ENCODE data around the gene UNC13B. TPM values are rescaled to one million over a fixed set of nuclear protein-coding genes. Genes with fewer than 3 reads are reported as not detected.

UNC13B gene
- total and polyA plus RNA-seq, 2 donors (not counting 3 experiments of a cell fraction or from before 2014, with no cell fraction given) = 30.1 to 46.2 TPM

- no peak overlapping the region for H3K4me2 ChIP-seq (ENCODE audit: insufficient read depth, low read length)
- no peaks in the 10 kb centered on the region for H3K9me1 ChIP-seq (replicated peaks; ENCODE audit: control insufficient read depth, extremely low read depth, insufficient read depth, low read length)
- no peaks in the 10 kb centered on the region for H3K27me3 ChIP-seq (ENCODE audit: control insufficient read depth in 2 of 2, insufficient read depth in 2 of 2, low read length in 2 of 2)
- no peaks in the 10 kb centered on the region for H4K20me1 ChIP-seq (replicated peaks; ENCODE audit: control insufficient read depth, extremely low read depth, insufficient read depth, low read length)
- no TSS peak for BruUV-seq (replicated peaks)
- no peak overlapping the region for H2AFZ ChIP-seq (ENCODE audit: low read depth, low read length)
- H3K27ac ChIP-seq (ENCODE audit: insufficient read depth, low read depth, low read length) = no peak overlapping the region
- dilution Hi-C loops (cut with MboI; ENCODE audit: extremely low pct_ligation_motif_present, low sequenced_read_pairs) (no loop called here), intact Hi-C loops (cut with micrococcal nuclease) (no loop called here)
- H3K4me1 ChIP-seq (ENCODE audit: control insufficient read depth, extremely low read depth, insufficient read depth, low read length) = no peaks in the 10 kb centered on the region
- FAIRE-seq (no peak), DNase-seq (ENCODE audit: low read depth, low spot score) (no peak)
- TF ChIP-seq POLR2AphosphoS5 (IDR thresholded peaks at IDR 0.05; ENCODE audit: insufficient read depth, low read depth, low read length) = no peak
- no peak for TF ChIP-seq GATA2 (IDR thresholded peaks at IDR 0.05; ENCODE audit: insufficient read depth, insufficient read length, low read depth, low read length)
- TF ChIP-seq POLR2A (IDR thresholded peaks at IDR 0.05; ENCODE audit: low read depth, low read length) = no peak
- TF ChIP-seq MAX (IDR thresholded peaks at IDR 0.05; ENCODE audit: insufficient read depth, insufficient read length) = no peak
- no peak for TF ChIP-seq FOS (IDR thresholded peaks at IDR 0.05; ENCODE audit: borderline replicate concordance, insufficient read depth, low read length)
- no peak for TF ChIP-seq EZH2 (IDR thresholded peaks at IDR 0.05; ENCODE audit: borderline replicate concordance, low read depth, low read length, severe bottlenecking)
- no peak for TF ChIP-seq JUN (IDR thresholded peaks at IDR 0.05; ENCODE audit: borderline replicate concordance, insufficient read depth, insufficient read length, low read depth)
- no peak for TF ChIP-seq MYC (IDR thresholded peaks at IDR 0.05; ENCODE audit: low read depth, low read length)
- no peak for TF ChIP-seq CTCF (IDR thresholded peaks at IDR 0.05; ENCODE audit: extremely low read depth in 1 of 2, insufficient read depth in 1 of 2, low read depth in 1 of 2, low read length in 2 of 2)
- peaks cover 6 to 43% of the 10 kb centered on the region in 2 experiments for H3K36me3 ChIP-seq (ENCODE audit: control insufficient read depth in 2 of 2, extremely low read depth in 1 of 2, insufficient read depth in 2 of 2, low read length in 2 of 2)
- no peak overlapping the region for H3K9ac ChIP-seq (replicated peaks; ENCODE audit: extremely low read depth, insufficient read depth, low read length)
- ChIA-PET CTCF (interaction anchor here (1.1 to 1.9 kb wide), 5 partner anchors 12 to 280 kb away, joined by 3 to 6 read pairs (median 3); no protein-coding TSS in a partner anchor), POLR2A (interaction anchor here (0.6 kb wide), 1 partner anchor 281 kb away, joined by 4 read pairs; the partner anchor contains the start of gene ATOSB)
- no peaks in the 10 kb centered on the region for H3K79me2 ChIP-seq (ENCODE audit: control insufficient read depth, insufficient read depth, low read length)
- H3K9me3 ChIP-seq (replicated peaks; ENCODE audit: control insufficient read depth, insufficient read depth, low read length) = no peaks in the 10 kb centered on the region
- no peak overlapping the region for H3K4me3 ChIP-seq (replicated peaks in 1 of 3; ENCODE audit: insufficient read depth in 1 of 3, low read depth in 1 of 3, low read length in 3 of 3)
These were observed 234.9 kb downstream of the UNC13B start for GRCh38 chr9:35396560-35397215.

Data from endothelial cell of umbilical vein (primary cell).